Measurements from ENCODE around the gene SERGEF. TPM values are rescaled to one million over a fixed set of nuclear protein-coding genes. Genes with fewer than 3 reads are reported as not detected.

SERGEF gene
- total and polyA plus RNA-seq, 5 donors from 2014 or later, result 40.4 to 81.5 (median 77.0) TPM

- peak overlapping the region in 1 of 3 donors; percentile 32 for H3K27ac Mint-ChIP-seq
Measured at GRCh38 chr11:17771841-17772401, 240.9 kb downstream of the SERGEF start.

GRCh38 chr11:17771415-17771814 is 241.4 kb downstream of the SERGEF start:
- no peaks in the 10 kb centered on the region for H3K36me3 Mint-ChIP-seq
- H3K4me1 Mint-ChIP-seq, result peaks cover 0 to 2% (median 0%) of the 10 kb centered on the region in 4 donors
- Histone ChIP-seq H3K27me3 (ENCODE audit: control insufficient read depth, insufficient read depth, low read length) (no peaks in the 10 kb centered on the region), H3K9me3 (ENCODE audit: control insufficient read depth in 2 of 2, low read length in 2 of 2) (no peaks in the 10 kb centered on the region), H3K36me3 (ENCODE audit: control insufficient read depth, insufficient read depth, low read length) (no peaks in the 10 kb centered on the region), H3K4me1 (ENCODE audit: control insufficient read depth, insufficient read depth, low read length, poor library complexity, severe bottlenecking) (no peaks in the 10 kb centered on the region), H3K4me3 (ENCODE audit: low read depth, low read length) (no peak overlapping the region), H3K27ac (ENCODE audit: insufficient read depth, low read length, poor library complexity, severe bottlenecking) (no peak overlapping the region)
- H3K27ac Mint-ChIP-seq, result peak overlapping the region in 1 of 3 donors; percentile 32
- ATAC-seq (ENCODE audit: low read depth in 2 of 2), result no peak
- no peaks in the 10 kb centered on the region for H3K9me3 Mint-ChIP-seq
- H3K4me3 Mint-ChIP-seq, result no peak overlapping the region
- no peak for DNase-seq
- no peaks in the 10 kb centered on the region for H3K27me3 Mint-ChIP-seq

More at GRCh38 chr11:17771841-17772401, 240.9 kb downstream of the SERGEF start:
- H3K4me1 Mint-ChIP-seq, result peaks cover 0 to 2% (median 0%) of the 10 kb centered on the region in 4 donors
- Histone ChIP-seq H3K4me3 (ENCODE audit: low read depth, low read length) (no peak overlapping the region), H3K36me3 (ENCODE audit: control insufficient read depth, insufficient read depth, low read length) (no peaks in the 10 kb centered on the region), H3K4me1 (ENCODE audit: control insufficient read depth, insufficient read depth, low read length, poor library complexity, severe bottlenecking) (no peaks in the 10 kb centered on the region), H3K27me3 (ENCODE audit: control insufficient read depth, insufficient read depth, low read length) (no peaks in the 10 kb centered on the region), H3K9me3 (ENCODE audit: control insufficient read depth in 2 of 2, low read length in 2 of 2) (no peaks in the 10 kb centered on the region), H3K27ac (ENCODE audit: insufficient read depth, low read length, poor library complexity, severe bottlenecking) (no peak overlapping the region)
- H3K36me3 Mint-ChIP-seq, result no peaks in the 10 kb centered on the region
- H3K4me3 Mint-ChIP-seq, result peak overlapping the region in 1 of 4 donors; percentile 17
- no peaks in the 10 kb centered on the region for H3K9me3 Mint-ChIP-seq
- ATAC-seq (ENCODE audit: low read depth in 2 of 2), result no peak
- no peaks in the 10 kb centered on the region for H3K27me3 Mint-ChIP-seq
- DNase-seq, result no peak

- ATAC-seq (ENCODE audit: low read depth in 2 of 2) (no peak), DNase-seq (no peak)
- Mint-ChIP-seq H3K36me3 (no peaks in the 10 kb centered on the region), H3K27ac (no peak overlapping the region), H3K4me1 (peaks cover 0 to 2% (median 0%) of the 10 kb centered on the region in 4 donors), H3K4me3 (no peak overlapping the region), H3K9me3 (no peaks in the 10 kb centered on the region), H3K27me3 (no peaks in the 10 kb centered on the region)
- no peaks in the 10 kb centered on the region for H3K4me1 ChIP-seq (ENCODE audit: control insufficient read depth, insufficient read depth, low read length, poor library complexity, severe bottlenecking)
- H3K4me3 ChIP-seq (ENCODE audit: low read depth, low read length), result no peak overlapping the region
- no peaks in the 10 kb centered on the region for H3K27me3 ChIP-seq (ENCODE audit: control insufficient read depth, insufficient read depth, low read length)
- H3K9me3 ChIP-seq (ENCODE audit: control insufficient read depth in 2 of 2, low read length in 2 of 2), result no peaks in the 10 kb centered on the region
- H3K27ac ChIP-seq (ENCODE audit: insufficient read depth, low read length, poor library complexity, severe bottlenecking), result no peak overlapping the region
- no peaks in the 10 kb centered on the region for H3K36me3 ChIP-seq (ENCODE audit: control insufficient read depth, insufficient read depth, low read length)
Measured at GRCh38 chr11:17770917-17771316, 241.9 kb downstream of the SERGEF start.

GRCh38 chr11:17770048-17770652 is 242.7 kb downstream of the SERGEF start:
- Mint-ChIP-seq H3K4me3 (no peak overlapping the region), H3K27me3 (no peaks in the 10 kb centered on the region), H3K4me1 (peaks cover 0 to 2% (median 0%) of the 10 kb centered on the region in 4 donors), H3K36me3 (no peaks in the 10 kb centered on the region), H3K9me3 (no peaks in the 10 kb centered on the region), H3K27ac (no peak overlapping the region)
- no peaks in the 10 kb centered on the region for H3K27me3 ChIP-seq (ENCODE audit: control insufficient read depth, insufficient read depth, low read length)
- no peak overlapping the region for H3K4me3 ChIP-seq (ENCODE audit: low read depth, low read length)
- no peaks in the 10 kb centered on the region for H3K4me1 ChIP-seq (ENCODE audit: control insufficient read depth, insufficient read depth, low read length, poor library complexity, severe bottlenecking)
- no peaks in the 10 kb centered on the region for H3K9me3 ChIP-seq (ENCODE audit: control insufficient read depth in 2 of 2, low read length in 2 of 2)
- H3K27ac ChIP-seq (ENCODE audit: insufficient read depth, low read length, poor library complexity, severe bottlenecking), result no peak overlapping the region
- ATAC-seq (ENCODE audit: low read depth in 2 of 2) (no peak), DNase-seq (no peak)
- no peaks in the 10 kb centered on the region for H3K36me3 ChIP-seq (ENCODE audit: control insufficient read depth, insufficient read depth, low read length)

GRCh38 chr11:17769218-17769617 is 243.6 kb downstream of the SERGEF start:
- Histone ChIP-seq H3K4me3 (ENCODE audit: low read depth, low read length) (no peak overlapping the region), H3K9me3 (ENCODE audit: control insufficient read depth in 2 of 2, low read length in 2 of 2) (no peaks in the 10 kb centered on the region), H3K27me3 (ENCODE audit: control insufficient read depth, insufficient read depth, low read length) (no peaks in the 10 kb centered on the region), H3K27ac (ENCODE audit: insufficient read depth, low read length, poor library complexity, severe bottlenecking) (no peak overlapping the region), H3K4me1 (ENCODE audit: control insufficient read depth, insufficient read depth, low read length, poor library complexity, severe bottlenecking) (no peaks in the 10 kb centered on the region), H3K36me3 (ENCODE audit: control insufficient read depth, insufficient read depth, low read length) (no peaks in the 10 kb centered on the region)
- Mint-ChIP-seq H3K4me1 (no peaks in the 10 kb centered on the region), H3K4me3 (no peak overlapping the region), H3K36me3 (no peaks in the 10 kb centered on the region), H3K9me3 (no peaks in the 10 kb centered on the region), H3K27ac (peak overlapping the region in 1 of 3 donors; percentile 56), H3K27me3 (no peaks in the 10 kb centered on the region)
- ATAC-seq (ENCODE audit: low read depth in 2 of 2) (no peak), DNase-seq (no peak)

- Histone ChIP-seq H3K9me3 (ENCODE audit: control insufficient read depth in 2 of 2, low read length in 2 of 2) (no peaks in the 10 kb centered on the region), H3K4me1 (ENCODE audit: control insufficient read depth, insufficient read depth, low read length, poor library complexity, severe bottlenecking) (no peaks in the 10 kb centered on the region), H3K4me3 (ENCODE audit: low read depth, low read length) (no peak overlapping the region), H3K27ac (ENCODE audit: insufficient read depth, low read length, poor library complexity, severe bottlenecking) (no peak overlapping the region), H3K27me3 (ENCODE audit: control insufficient read depth, insufficient read depth, low read length) (no peaks in the 10 kb centered on the region), H3K36me3 (ENCODE audit: control insufficient read depth, insufficient read depth, low read length) (no peaks in the 10 kb centered on the region)
- Mint-ChIP-seq H3K27ac (no peak overlapping the region), H3K36me3 (no peaks in the 10 kb centered on the region), H3K4me1 (no peaks in the 10 kb centered on the region), H3K27me3 (no peaks in the 10 kb centered on the region), H3K9me3 (no peaks in the 10 kb centered on the region), H3K4me3 (no peak overlapping the region)
- DNase-seq (no peak), ATAC-seq (ENCODE audit: low read depth in 2 of 2) (no peak)
Measured at GRCh38 chr11:17768547-17768946, 244.3 kb downstream of the SERGEF start.

GRCh38 chr11:17767914-17768313 is 244.9 kb downstream of the SERGEF start:
- no peak for DNase-seq
- no peaks in the 10 kb centered on the region for H3K4me1 ChIP-seq (ENCODE audit: control insufficient read depth, insufficient read depth, low read length, poor library complexity, severe bottlenecking)
- H3K27me3 ChIP-seq (ENCODE audit: control insufficient read depth, insufficient read depth, low read length), result no peaks in the 10 kb centered on the region
- no peak overlapping the region for H3K4me3 ChIP-seq (ENCODE audit: low read depth, low read length)
- no peak overlapping the region for H3K27ac Mint-ChIP-seq
- H3K4me3 Mint-ChIP-seq, result no peak overlapping the region
- no peaks in the 10 kb centered on the region for H3K36me3 Mint-ChIP-seq
- no peak for ATAC-seq (ENCODE audit: low read depth in 2 of 2)
- no peaks in the 10 kb centered on the region for H3K27me3 Mint-ChIP-seq
- H3K9me3 Mint-ChIP-seq, result no peaks in the 10 kb centered on the region
- no peaks in the 10 kb centered on the region for H3K4me1 Mint-ChIP-seq
- no peaks in the 10 kb centered on the region for H3K9me3 ChIP-seq (ENCODE audit: control insufficient read depth in 2 of 2, low read length in 2 of 2)
- no peaks in the 10 kb centered on the region for H3K36me3 ChIP-seq (ENCODE audit: control insufficient read depth, insufficient read depth, low read length)
- no peak overlapping the region for H3K27ac ChIP-seq (ENCODE audit: insufficient read depth, low read length, poor library complexity, severe bottlenecking)

- Mint-ChIP-seq H3K27me3 (no peaks in the 10 kb centered on the region), H3K27ac (no peak overlapping the region), H3K9me3 (no peaks in the 10 kb centered on the region), H3K4me3 (no peak overlapping the region), H3K4me1 (no peaks in the 10 kb centered on the region), H3K36me3 (no peaks in the 10 kb centered on the region)
- H3K9me3 ChIP-seq (ENCODE audit: control insufficient read depth in 2 of 2, low read length in 2 of 2), result no peaks in the 10 kb centered on the region
- DNase-seq (no peak), ATAC-seq (ENCODE audit: low read depth in 2 of 2) (no peak)
- no peak overlapping the region for H3K27ac ChIP-seq (ENCODE audit: insufficient read depth, low read length, poor library complexity, severe bottlenecking)
- no peaks in the 10 kb centered on the region for H3K36me3 ChIP-seq (ENCODE audit: control insufficient read depth, insufficient read depth, low read length)
- no peaks in the 10 kb centered on the region for H3K27me3 ChIP-seq (ENCODE audit: control insufficient read depth, insufficient read depth, low read length)
- H3K4me3 ChIP-seq (ENCODE audit: low read depth, low read length), result no peak overlapping the region
- no peaks in the 10 kb centered on the region for H3K4me1 ChIP-seq (ENCODE audit: control insufficient read depth, insufficient read depth, low read length, poor library complexity, severe bottlenecking)
Measured at GRCh38 chr11:17767301-17767885, 245.5 kb downstream of the SERGEF start.
